Measurements from ENCODE around the gene FUT7. TPM values are rescaled to one million over a fixed set of nuclear protein-coding genes. Genes with fewer than 3 reads are reported as not detected.
"Not testable (repeated sequence)": the region's sequence is repeated elsewhere in the genome, so short reads cannot be mapped to it uniquely, and the experiment has no call there.

The FUT7 gene
- total and polyA plus RNA-seq, 2 donors (not counting 1 experiment from before 2014, with no cell fraction given): not detected

DNA sequence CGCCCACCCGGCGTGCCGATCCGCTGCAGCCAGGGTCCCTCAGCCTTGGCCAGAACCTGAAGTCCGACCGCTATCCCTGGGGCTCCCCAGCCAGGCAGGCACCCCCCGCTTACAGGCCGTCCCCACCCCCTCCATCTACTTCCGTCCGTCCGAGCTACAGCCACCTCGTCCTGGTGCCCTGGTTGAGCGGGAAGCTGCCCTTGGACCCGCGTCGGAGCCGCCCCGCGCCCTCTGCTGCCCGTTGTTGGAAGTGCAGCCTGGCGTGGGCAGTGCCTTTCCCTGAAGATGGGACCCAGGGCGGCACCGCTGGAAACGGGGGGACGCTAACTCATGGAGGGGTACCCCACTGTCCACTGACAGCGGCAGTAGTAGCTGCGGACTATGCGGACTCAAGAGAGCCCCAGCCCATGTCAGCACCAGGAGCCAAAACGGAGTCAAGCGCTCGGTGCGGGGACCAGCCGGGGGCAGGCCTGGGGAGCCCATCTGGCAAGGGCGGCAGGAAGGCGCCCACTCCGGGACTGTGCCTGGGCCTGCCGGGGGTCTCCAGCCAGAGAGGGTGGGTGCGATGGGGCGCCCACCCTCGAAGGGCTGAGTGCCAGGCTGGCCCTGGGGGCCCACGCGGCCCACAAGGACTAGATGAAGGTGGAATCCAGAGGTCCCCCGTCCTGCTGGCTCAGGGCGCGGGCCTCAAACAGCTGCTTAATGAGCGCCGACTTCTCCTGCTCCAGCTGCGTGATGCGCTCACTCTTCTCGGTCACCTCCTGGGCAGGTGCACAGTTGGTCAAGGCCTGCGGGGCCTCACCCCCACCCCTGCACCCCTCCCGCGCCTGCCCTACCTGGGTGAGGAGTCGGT, 32.4 kb upstream of the FUT7 start:
- Histone ChIP-seq H3K36me3 (ENCODE audit: control insufficient read depth, insufficient read depth, low read length) (no peaks in the 10 kb centered on the region), H3K79me2 (ENCODE audit: control insufficient read depth, insufficient read depth, low read length) (no peaks in the 10 kb centered on the region), H3K4me1 (ENCODE audit: control insufficient read depth, extremely low read depth, insufficient read depth, low read length) (peaks cover 3% of the 10 kb centered on the region), H3K4me2 (ENCODE audit: extremely low read depth, insufficient read depth, low read length) (no peak overlapping the region), H2AFZ (ENCODE audit: low read length) (no peak overlapping the region), H4K20me1 (ENCODE audit: control insufficient read depth, extremely low read depth, insufficient read depth, low read length) (no peaks in the 10 kb centered on the region), H3K4me3 (replicated peaks in 1 of 4; ENCODE audit: control extremely low read depth in 1 of 4, insufficient read depth in 1 of 4, low read depth in 3 of 4, low read length in 4 of 4) (no peak overlapping the region), H3K27ac (ENCODE audit: insufficient read depth, low read length) (no peak overlapping the region), H3K9ac (ENCODE audit: insufficient read depth, low read length) (no peak overlapping the region), H3K9me3 (ENCODE audit: control insufficient read depth, insufficient read depth, low read depth, low read length) (no peaks in the 10 kb centered on the region), H3K27me3 (ENCODE audit: control insufficient read depth, insufficient read depth, low read length) (no peaks in the 10 kb centered on the region)
- TF ChIP-seq, protein P1, sequence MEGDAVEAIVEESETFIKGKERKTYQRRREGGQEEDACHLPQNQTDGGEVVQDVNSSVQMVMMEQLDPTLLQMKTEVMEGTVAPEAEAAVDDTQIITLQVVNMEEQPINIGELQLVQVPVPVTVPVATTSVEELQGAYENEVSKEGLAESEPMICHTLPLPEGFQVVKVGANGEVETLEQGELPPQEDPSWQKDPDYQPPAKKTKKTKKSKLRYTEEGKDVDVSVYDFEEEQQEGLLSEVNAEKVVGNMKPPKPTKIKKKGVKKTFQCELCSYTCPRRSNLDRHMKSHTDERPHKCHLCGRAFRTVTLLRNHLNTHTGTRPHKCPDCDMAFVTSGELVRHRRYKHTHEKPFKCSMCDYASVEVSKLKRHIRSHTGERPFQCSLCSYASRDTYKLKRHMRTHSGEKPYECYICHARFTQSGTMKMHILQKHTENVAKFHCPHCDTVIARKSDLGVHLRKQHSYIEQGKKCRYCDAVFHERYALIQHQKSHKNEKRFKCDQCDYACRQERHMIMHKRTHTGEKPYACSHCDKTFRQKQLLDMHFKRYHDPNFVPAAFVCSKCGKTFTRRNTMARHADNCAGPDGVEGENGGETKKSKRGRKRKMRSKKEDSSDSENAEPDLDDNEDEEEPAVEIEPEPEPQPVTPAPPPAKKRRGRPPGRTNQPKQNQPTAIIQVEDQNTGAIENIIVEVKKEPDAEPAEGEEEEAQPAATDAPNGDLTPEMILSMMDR (conservative IDR thresholded peaks at IDR 0.05 in 1 of 2, IDR thresholded peaks at IDR 0.05 in 1 of 2; ENCODE audit: low read depth in 1 of 2, low read length in 2 of 2): peak; percentile 78 to 89
- TF ChIP-seq EZH2 (IDR thresholded peaks at IDR 0.05; ENCODE audit: low read length, missing control alignments): no peak
- peak in 1 of 2 donors; percentile 39 for DNase-seq (ENCODE audit: low read depth in 2 of 2)

- Histone ChIP-seq H4K20me1 (ENCODE audit: control insufficient read depth, extremely low read depth, insufficient read depth, low read length) (no peaks in the 10 kb centered on the region), H3K79me2 (ENCODE audit: control insufficient read depth, insufficient read depth, low read length) (no peaks in the 10 kb centered on the region), H3K9me3 (ENCODE audit: control insufficient read depth, insufficient read depth, low read depth, low read length) (no peaks in the 10 kb centered on the region), H3K4me2 (ENCODE audit: extremely low read depth, insufficient read depth, low read length) (no peak overlapping the region), H3K27me3 (ENCODE audit: control insufficient read depth, insufficient read depth, low read length) (peaks cover 2% of the 10 kb centered on the region), H3K27ac (ENCODE audit: insufficient read depth, low read length) (no peak overlapping the region), H3K4me1 (ENCODE audit: control insufficient read depth, extremely low read depth, insufficient read depth, low read length) (no peaks in the 10 kb centered on the region), H3K36me3 (ENCODE audit: control insufficient read depth, insufficient read depth, low read length) (no peaks in the 10 kb centered on the region), H3K9ac (ENCODE audit: insufficient read depth, low read length) (no peak overlapping the region), H2AFZ (ENCODE audit: low read length) (no peak overlapping the region), H3K4me3 (replicated peaks in 1 of 4; ENCODE audit: control extremely low read depth in 1 of 4, insufficient read depth in 1 of 4, low read depth in 3 of 4, low read length in 4 of 4) (no peak overlapping the region)
- TF ChIP-seq EZH2 (IDR thresholded peaks at IDR 0.05; ENCODE audit: low read length, missing control alignments): no peak
- TF ChIP-seq, protein P1 (conservative IDR thresholded peaks at IDR 0.05 in 1 of 2, IDR thresholded peaks at IDR 0.05 in 1 of 2; ENCODE audit: low read depth in 1 of 2, low read length in 2 of 2): no peak
- no peak for DNase-seq (ENCODE audit: low read depth in 2 of 2)
These were observed 31.6 kb upstream of the FUT7 start for GRCh38 chr9:137063311-137064026.

- H3K4me3 ChIP-seq (replicated peaks in 1 of 4; ENCODE audit: control extremely low read depth in 1 of 4, insufficient read depth in 1 of 4, low read depth in 3 of 4, low read length in 4 of 4); H3K4me1 ChIP-seq (ENCODE audit: control insufficient read depth, extremely low read depth, insufficient read depth, low read length); H3K9ac ChIP-seq (ENCODE audit: insufficient read depth, low read length); H2AFZ ChIP-seq (ENCODE audit: low read length); H3K27me3 ChIP-seq (ENCODE audit: control insufficient read depth, insufficient read depth, low read length); H3K27ac ChIP-seq (ENCODE audit: insufficient read depth, low read length); DNase-seq (ENCODE audit: low read depth in 2 of 2); H3K9me3 ChIP-seq (ENCODE audit: control insufficient read depth, insufficient read depth, low read depth, low read length); H3K4me2 ChIP-seq (ENCODE audit: extremely low read depth, insufficient read depth, low read length); H4K20me1 ChIP-seq (ENCODE audit: control insufficient read depth, extremely low read depth, insufficient read depth, low read length); H3K36me3 ChIP-seq (ENCODE audit: control insufficient read depth, insufficient read depth, low read length); H3K79me2 ChIP-seq (ENCODE audit: control insufficient read depth, insufficient read depth, low read length): not testable (repeated sequence)
These were observed 30.9 kb upstream of the FUT7 start for GRCh38 chr9:137062798-137063197.
